ENCODE data around the gene PLXNA4. TPM values are rescaled to one million over a fixed set of nuclear protein-coding genes. Genes with fewer than 3 reads are reported as not detected.

Gene PLXNA4
- total RNA-seq, 1 experiment from 2014 or later: not detected

DNA sequence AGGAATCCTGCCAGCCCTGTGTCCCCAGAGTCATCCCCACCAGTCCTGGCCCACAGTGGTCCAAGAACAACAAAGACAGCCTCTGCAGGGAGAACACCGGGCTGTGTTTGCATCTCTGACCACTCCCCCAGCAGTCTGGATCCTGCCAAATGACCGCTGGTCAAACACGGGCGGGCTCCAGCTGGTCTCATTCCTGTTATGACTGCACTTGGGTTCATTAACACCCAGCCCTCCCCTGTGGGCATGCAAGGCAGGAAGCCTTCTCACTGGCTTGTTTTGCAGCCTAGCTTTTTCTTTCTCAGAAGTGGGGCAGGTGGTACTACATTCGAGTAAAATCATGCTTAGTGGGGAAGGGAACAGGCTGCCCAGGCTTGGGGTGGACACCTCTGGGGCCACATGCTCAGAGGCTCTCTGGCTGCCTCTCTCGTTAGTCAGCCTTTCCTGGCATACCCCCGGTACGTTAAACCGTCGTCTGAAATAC is 190.0 kb downstream of the PLXNA4 start:
- H3K27me3 ChIP-seq (ENCODE audit: insufficient read depth, low read length): peaks cover 68% of the 10 kb centered on the region
- no peak for DNase-seq (ENCODE audit: low read depth, low spot score)
- no peak overlapping the region for H3K27ac ChIP-seq (ENCODE audit: low read depth, low read length)
- no peaks in the 10 kb centered on the region for H3K4me1 ChIP-seq (ENCODE audit: control insufficient read depth in 1 of 2, insufficient read depth in 2 of 2, low read length in 2 of 2)
- no peak overlapping the region for H3K9ac ChIP-seq (ENCODE audit: low read length)
- no peak overlapping the region for H3K4me2 ChIP-seq (ENCODE audit: low read length)
- no peaks in the 10 kb centered on the region for H3K79me2 ChIP-seq (ENCODE audit: insufficient read depth, low read length)
- intact Hi-C loops (cut with micrococcal nuclease): no loop called here
- ChIA-PET RAD21 (ENCODE audit: low non-redundant PET in 1 of 2, low total read pairs in 2 of 2, uncharacterized antibody in 2 of 2, unreplicated experiment in 2 of 2) (no interaction called here), CTCF (no interaction called here), POLR2A (no interaction called here)
- H3K9me2 ChIP-seq (ENCODE audit: insufficient read depth): no peaks in the 10 kb centered on the region
- no peak for TF ChIP-seq TCF7L2 (IDR thresholded peaks at IDR 0.05; ENCODE audit: borderline replicate concordance, extremely low read depth, insufficient read depth, insufficient read length)
- no peak for TF ChIP-seq YY1 (IDR thresholded peaks at IDR 0.05; ENCODE audit: extremely low read depth, insufficient replicate concordance, low read depth, low read length)
- TF ChIP-seq EZH2phosphoT487 (IDR thresholded peaks at IDR 0.05; ENCODE audit: borderline replicate concordance): no peak
- TF ChIP-seq EZH2 (IDR thresholded peaks at IDR 0.05): no peak
- TF ChIP-seq CBX3 (IDR thresholded peaks at IDR 0.05; ENCODE audit: low read depth): no peak
- no peak for TF ChIP-seq JUND (IDR thresholded peaks at IDR 0.05)
- no peak for TF ChIP-seq SRF (IDR thresholded peaks at IDR 0.05; ENCODE audit: low read depth)
- no peak for TF ChIP-seq ELF1 (IDR thresholded peaks at IDR 0.05; ENCODE audit: borderline replicate concordance, low read depth)
- ATAC-seq: no peak
- no peaks in the 10 kb centered on the region for H4K20me1 ChIP-seq (ENCODE audit: insufficient read depth)
- no TSS peak for BruUV-seq (replicated peaks)
- H3K36me3 ChIP-seq (ENCODE audit: control insufficient read depth in 1 of 2, insufficient read depth in 2 of 2, low read length in 2 of 2): no peaks in the 10 kb centered on the region
- H3K9me3 ChIP-seq (ENCODE audit: control insufficient read depth in 1 of 2, insufficient read depth in 1 of 2, low read depth in 1 of 2, low read length in 2 of 2): no peaks in the 10 kb centered on the region
- H3K4me3 ChIP-seq (replicated peaks in 1 of 2; ENCODE audit: low read depth in 1 of 2, low read length in 2 of 2): no peak overlapping the region
- H2AFZ ChIP-seq (ENCODE audit: low read depth, low read length, poor library complexity, severe bottlenecking): no peak overlapping the region

DNA sequence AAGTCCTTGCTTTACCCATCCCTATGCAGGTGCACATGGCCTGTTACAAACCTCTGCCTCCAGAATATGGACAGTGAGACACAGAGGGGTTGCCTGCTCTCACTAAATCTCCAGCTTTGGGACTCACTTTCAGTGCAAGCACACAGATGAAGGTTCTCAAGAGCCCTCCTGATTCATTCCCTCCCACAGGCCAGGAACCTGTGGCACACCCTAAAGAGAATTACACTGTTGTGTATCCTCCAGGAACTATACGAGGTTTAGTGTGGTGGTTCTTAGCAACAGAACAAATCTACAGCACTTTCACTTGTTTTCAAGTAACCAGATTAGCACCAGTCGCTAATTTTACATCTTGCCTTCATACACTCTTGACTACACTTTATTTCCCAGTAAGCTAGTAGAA is 192.3 kb downstream of the PLXNA4 start:
- Histone ChIP-seq H3K27ac (ENCODE audit: low read depth, low read length) (no peak overlapping the region), H3K4me3 (replicated peaks in 1 of 2; ENCODE audit: low read depth in 1 of 2, low read length in 2 of 2) (no peak overlapping the region), H3K4me1 (ENCODE audit: control insufficient read depth in 1 of 2, insufficient read depth in 2 of 2, low read length in 2 of 2) (no peaks in the 10 kb centered on the region), H4K20me1 (ENCODE audit: insufficient read depth) (no peaks in the 10 kb centered on the region), H3K27me3 (ENCODE audit: insufficient read depth, low read length) (peaks cover 76% of the 10 kb centered on the region), H2AFZ (ENCODE audit: low read depth, low read length, poor library complexity, severe bottlenecking) (no peak overlapping the region), H3K79me2 (ENCODE audit: insufficient read depth, low read length) (no peaks in the 10 kb centered on the region), H3K9me3 (ENCODE audit: control insufficient read depth in 1 of 2, insufficient read depth in 1 of 2, low read depth in 1 of 2, low read length in 2 of 2) (no peaks in the 10 kb centered on the region), H3K36me3 (ENCODE audit: control insufficient read depth in 1 of 2, insufficient read depth in 2 of 2, low read length in 2 of 2) (no peaks in the 10 kb centered on the region), H3K4me2 (ENCODE audit: low read length) (no peak overlapping the region), H3K9me2 (ENCODE audit: insufficient read depth) (no peaks in the 10 kb centered on the region), H3K9ac (ENCODE audit: low read length) (no peak overlapping the region)
- intact Hi-C loops (cut with micrococcal nuclease): no loop called here
- ChIA-PET RAD21 (ENCODE audit: low non-redundant PET in 1 of 2, low total read pairs in 2 of 2, uncharacterized antibody in 2 of 2, unreplicated experiment in 2 of 2) (no interaction called here), POLR2A (no interaction called here), CTCF (no interaction called here)
- DNase-seq (ENCODE audit: low read depth, low spot score) (no peak), ATAC-seq (no peak)
- BruUV-seq (replicated peaks): no TSS peak
- TF ChIP-seq CBX3 (IDR thresholded peaks at IDR 0.05; ENCODE audit: low read depth) (no peak), EGR1 (IDR thresholded peaks at IDR 0.05; ENCODE audit: low read depth) (no peak), RAD21 (IDR thresholded peaks at IDR 0.05; ENCODE audit: low read depth) (no peak), ZFX (IDR thresholded peaks at IDR 0.05) (no peak), POLR2AphosphoS5 (IDR thresholded peaks at IDR 0.05; ENCODE audit: low read depth, low read length) (no peak), JUND (IDR thresholded peaks at IDR 0.05) (no peak), YY1 (IDR thresholded peaks at IDR 0.05; ENCODE audit: extremely low read depth, insufficient replicate concordance, low read depth, low read length) (no peak), POLR2A (IDR thresholded peaks at IDR 0.05; ENCODE audit: borderline replicate concordance, extremely low read depth, insufficient read depth, insufficient read length) (no peak), SP1 (IDR thresholded peaks at IDR 0.05; ENCODE audit: low read depth) (no peak), REST (IDR thresholded peaks at IDR 0.05; ENCODE audit: low read depth) (no peak), SRF (IDR thresholded peaks at IDR 0.05; ENCODE audit: low read depth) (no peak), EZH2 (IDR thresholded peaks at IDR 0.05) (no peak)
- TF ChIP-seq, protein P1, sequence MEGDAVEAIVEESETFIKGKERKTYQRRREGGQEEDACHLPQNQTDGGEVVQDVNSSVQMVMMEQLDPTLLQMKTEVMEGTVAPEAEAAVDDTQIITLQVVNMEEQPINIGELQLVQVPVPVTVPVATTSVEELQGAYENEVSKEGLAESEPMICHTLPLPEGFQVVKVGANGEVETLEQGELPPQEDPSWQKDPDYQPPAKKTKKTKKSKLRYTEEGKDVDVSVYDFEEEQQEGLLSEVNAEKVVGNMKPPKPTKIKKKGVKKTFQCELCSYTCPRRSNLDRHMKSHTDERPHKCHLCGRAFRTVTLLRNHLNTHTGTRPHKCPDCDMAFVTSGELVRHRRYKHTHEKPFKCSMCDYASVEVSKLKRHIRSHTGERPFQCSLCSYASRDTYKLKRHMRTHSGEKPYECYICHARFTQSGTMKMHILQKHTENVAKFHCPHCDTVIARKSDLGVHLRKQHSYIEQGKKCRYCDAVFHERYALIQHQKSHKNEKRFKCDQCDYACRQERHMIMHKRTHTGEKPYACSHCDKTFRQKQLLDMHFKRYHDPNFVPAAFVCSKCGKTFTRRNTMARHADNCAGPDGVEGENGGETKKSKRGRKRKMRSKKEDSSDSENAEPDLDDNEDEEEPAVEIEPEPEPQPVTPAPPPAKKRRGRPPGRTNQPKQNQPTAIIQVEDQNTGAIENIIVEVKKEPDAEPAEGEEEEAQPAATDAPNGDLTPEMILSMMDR (IDR thresholded peaks at IDR 0.05 in 2 of 3, conservative IDR thresholded peaks at IDR 0.05 in 1 of 3; ENCODE audit: borderline replicate concordance in 1 of 3, insufficient read depth in 1 of 3, low read depth in 2 of 3, low read length in 2 of 3): no peak
- TF ChIP-seq, protein P2, sequence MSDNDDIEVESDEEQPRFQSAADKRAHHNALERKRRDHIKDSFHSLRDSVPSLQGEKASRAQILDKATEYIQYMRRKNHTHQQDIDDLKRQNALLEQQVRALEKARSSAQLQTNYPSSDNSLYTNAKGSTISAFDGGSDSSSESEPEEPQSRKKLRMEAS (IDR thresholded peaks at IDR 0.05): no peak
